Activated CD4-positive, alpha-beta T cell treated with anti-CD3 and anti-CD28 coated beads, Interleukin-2, amount 50 U/mL, for 16 hours (primary cell): ENCODE measurements around the gene OGN.
"Not testable (repeated sequence)": the region's sequence is repeated elsewhere in the genome, so short reads cannot be mapped to it uniquely, and the experiment has no call there.

ENCODE experiments used
- DNase-seq: peaks from one replicate; pipeline ENCODE4 v3.0.0-alpha.2; 2020

OGN gene, protein sequence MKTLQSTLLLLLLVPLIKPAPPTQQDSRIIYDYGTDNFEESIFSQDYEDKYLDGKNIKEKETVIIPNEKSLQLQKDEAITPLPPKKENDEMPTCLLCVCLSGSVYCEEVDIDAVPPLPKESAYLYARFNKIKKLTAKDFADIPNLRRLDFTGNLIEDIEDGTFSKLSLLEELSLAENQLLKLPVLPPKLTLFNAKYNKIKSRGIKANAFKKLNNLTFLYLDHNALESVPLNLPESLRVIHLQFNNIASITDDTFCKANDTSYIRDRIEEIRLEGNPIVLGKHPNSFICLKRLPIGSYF

DNA sequence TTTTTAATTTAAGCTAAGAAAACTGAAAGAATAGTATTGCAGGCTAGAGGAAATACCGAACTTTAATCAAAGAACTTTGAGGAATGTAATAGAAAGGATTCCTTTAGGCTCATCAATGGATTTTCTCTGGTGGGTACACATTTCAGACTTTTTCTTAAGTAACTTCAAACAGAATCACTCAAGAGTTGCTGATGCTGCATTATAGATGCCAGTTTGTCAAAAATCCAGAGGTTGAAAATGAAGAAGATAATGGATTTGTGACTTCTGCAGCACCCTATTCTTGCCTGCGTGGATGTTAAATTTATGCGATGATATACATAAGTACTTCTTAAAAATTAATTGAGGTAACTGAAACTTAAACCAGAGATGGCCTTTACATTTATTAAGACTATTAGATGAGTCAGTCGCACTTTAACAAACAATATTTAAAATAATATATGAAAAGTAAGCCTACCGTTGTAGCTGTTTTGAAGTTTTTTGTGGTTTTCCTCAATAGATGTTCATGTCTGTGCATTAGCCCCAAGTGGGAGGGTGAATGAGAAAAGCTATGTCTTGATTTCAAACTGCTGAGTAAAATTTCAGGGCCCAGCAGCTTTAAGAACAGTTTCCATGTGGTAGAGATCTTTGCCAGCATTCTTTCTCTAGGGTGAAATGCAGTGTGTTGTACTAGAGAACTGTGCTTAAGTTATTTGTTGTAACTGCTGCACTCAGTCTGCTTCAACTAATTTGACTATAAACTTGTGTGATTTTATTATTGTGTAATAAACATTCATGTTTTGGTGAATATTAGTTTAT is at the start of gene OGN:
Gene OGN (minus strand): TSS at position 537 of the 795 bp plus-strand sequence. CDS start 1,171 bp downstream, outside the sequence.
- DNase-seq: no peak

DNA sequence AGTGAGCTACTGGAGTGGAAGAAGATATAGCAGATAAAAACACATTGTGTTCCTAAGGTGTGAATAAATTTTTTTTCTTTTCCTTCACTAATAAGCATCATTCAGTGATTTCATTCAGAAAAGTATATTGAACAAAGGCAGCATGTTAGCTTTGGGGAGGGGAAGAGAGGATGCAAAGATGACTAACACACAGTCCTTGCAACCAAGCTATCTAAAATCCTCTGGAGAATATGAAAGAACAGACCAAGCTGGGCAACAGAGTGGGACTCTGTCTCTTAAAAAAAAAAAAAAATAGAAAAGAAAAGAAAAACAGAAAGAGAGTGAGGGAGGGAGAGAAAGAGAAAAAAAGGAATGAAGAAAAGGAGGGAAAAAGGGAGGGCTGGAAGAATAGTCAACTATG is 42.2 kb upstream of the OGN start:
- DNase-seq: no peak

DNA sequence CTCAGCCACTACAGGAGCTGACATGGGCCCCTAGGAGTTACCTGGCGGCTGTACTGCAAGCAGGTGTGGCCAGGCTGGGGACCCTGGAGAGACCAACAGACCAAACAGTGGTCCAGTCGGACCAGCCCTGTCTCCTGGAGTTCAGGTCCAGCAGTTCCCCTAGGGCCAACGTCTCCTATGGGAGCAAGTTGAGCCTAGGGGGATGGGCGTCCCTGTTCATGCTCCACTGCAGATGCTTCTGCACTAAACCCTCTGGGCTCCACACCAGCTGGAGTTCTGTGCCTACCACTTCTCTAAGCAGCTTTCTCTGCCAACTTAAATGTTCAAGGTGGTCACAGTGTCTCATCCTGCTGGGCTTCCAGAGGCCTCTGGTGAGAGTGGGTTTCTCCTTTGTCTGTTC is 40.5 kb upstream of the OGN start:
- no peak for DNase-seq

DNA sequence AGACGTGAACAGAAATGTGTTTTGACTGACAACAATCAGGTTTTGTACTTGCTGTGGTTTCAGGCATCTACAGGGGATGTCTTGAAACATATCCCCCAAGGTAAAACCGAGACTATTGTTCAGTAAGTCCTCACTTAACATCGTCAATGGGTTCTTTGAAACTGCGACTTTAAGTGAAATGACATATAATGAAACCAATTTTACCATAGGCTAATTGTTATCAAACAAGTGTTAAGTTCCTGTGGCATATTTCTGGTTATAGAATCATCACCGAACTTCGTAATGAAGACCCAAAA is 36.3 kb upstream of the OGN start:
- peak; percentile 64 for DNase-seq

DNA sequence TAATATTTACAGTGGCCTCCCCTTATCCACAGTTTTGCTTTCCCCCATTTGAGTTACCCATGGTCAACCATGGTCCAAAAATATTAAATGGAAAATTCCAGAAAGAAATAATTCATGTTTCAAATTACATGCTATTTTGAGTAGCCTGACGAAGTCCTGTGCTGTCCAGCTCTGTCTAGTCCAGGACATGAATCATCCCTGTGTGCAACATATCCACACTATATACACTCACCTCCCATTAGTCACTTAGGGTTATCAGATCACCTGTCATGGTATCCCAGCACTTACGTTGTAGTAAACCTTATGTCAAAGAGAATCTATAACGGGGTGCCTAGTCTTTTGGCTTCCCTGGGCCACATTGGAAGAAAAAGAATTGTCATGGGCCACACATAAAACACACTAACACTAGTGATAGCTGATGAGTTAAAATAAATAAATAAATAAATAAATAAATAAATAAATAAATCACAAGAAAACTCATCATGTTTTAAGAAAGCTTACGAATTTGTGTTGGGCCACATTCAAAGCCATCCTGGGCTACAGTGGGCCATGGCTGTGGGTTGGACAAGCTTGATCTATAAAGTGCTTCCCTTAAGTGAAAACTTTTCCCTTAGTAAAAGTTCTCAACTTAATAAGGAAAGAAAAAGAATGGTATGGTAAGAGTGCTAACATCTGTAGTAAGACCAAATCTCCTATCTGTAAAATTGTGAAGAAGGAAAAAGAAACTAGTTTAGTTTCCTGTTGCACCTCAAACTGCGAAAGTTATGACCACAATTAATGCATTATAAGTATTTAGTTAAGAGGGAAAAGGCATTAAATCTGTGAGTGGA is 35.8 kb upstream of the OGN start:
- DNase-seq: no peak

DNA sequence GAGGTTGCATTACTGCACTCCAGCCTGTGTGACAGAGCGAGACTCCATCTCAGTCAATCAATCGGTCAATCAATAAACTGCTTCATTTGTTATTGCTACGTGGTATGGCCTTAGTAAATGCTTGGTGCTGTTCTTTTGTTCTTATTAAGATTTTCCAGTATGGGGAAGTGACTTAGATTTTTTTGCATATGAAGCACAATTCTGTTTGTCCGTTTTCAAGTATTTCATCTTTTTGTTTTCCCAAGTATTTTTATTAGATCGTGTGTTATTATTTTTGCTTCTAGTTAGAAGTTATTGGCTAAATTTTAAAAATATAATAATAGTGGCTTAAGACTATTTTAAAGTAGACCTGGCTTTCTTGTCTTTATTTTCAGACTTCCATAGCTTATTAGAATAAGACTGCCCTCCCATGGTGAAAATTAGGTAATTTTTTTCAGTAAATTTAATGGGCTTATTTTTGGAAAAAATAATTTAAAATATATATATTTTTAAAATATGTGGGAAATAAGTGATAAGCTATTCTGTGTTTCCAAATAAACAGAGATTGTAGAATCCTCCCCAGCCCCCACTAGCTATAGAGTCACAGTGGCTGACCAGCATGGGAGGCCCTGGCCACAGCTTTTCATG is 34.6 kb upstream of the OGN start:
- DNase-seq: no peak

DNA sequence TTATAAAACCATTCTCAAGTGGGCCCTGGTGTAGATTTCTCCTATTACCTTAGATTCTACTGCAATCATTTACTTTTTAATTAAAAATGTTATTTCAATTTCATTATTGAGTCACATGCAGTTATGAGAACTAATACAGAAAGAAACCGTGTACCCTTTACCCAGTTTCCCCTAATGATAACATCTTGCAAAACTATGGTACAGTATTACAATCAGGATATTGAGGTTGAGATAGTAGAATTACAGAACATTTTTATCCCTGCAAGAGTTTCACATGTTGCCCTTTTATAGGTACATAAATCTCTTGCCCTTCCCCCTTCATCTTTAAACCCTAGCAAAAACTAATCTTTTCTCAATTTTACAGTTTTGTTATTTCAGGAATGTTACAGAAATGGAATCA is 30.9 kb upstream of the OGN start:
- DNase-seq: no peak

DNA sequence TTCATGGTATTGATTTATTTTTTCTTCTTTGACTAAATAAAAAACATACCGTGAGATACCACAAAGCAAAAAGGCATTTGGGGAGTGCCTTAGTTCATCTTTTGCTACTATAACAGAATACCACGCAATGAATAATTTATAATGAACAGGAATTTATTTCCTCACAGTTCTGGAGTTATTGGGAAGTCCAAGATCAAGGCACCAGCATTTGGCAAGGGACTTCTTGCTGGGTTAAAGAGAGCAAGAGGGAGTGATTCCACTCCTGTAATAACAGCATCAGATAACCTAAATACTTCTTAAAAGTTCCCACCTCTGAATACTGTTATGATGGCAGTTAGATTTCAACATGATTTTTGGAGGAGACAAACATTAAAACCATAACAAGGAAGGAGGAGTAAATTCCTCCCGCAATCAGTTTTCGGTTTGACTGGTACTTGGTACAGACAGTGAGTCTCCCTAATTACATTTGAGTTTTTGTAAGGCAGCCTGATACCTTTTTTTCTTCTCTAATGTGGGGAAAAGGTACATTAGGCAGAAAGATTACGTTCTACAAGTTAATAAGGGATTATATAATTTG is 28.7 kb upstream of the OGN start:
- DNase-seq: peak; percentile 13

DNA sequence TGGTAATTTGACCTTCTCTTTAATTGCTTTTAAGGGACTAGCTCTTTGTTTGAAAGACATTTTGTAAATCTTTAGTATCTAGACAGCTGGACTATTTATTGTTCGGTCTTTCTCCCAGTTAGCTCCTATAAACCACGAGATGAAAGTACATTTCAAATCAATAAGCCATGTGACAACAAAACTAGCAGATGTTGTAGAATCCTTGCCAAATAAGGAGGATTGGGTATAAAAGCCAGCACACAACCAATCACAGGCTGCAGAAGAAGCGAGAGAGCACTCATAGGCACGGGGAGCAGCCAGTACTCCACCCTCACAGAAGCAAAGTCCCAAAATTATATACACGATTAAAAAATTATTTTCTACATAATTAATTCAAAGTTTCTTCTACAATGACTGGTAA is 28.0 kb upstream of the OGN start:
- DNase-seq: no peak

DNA sequence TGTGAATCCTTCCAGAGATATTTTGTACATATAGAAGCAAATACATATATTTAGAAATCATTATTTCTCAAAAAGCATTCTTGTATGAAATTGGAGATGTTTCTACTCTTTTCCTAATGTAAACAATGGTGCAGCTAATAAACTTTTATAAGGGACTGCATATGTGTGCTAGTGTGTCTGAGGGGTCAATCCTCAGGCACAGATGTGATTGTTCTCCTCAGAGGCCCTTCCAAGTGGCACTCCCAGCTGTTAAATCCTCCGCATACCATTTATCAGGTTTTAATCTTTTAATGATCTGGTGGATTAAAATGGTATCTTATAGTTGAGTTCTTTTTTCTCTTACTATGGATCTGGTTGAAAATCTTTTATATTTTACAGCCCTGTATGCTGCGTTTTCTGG is 25.5 kb upstream of the OGN start:
- DNase-seq: no peak

DNA sequence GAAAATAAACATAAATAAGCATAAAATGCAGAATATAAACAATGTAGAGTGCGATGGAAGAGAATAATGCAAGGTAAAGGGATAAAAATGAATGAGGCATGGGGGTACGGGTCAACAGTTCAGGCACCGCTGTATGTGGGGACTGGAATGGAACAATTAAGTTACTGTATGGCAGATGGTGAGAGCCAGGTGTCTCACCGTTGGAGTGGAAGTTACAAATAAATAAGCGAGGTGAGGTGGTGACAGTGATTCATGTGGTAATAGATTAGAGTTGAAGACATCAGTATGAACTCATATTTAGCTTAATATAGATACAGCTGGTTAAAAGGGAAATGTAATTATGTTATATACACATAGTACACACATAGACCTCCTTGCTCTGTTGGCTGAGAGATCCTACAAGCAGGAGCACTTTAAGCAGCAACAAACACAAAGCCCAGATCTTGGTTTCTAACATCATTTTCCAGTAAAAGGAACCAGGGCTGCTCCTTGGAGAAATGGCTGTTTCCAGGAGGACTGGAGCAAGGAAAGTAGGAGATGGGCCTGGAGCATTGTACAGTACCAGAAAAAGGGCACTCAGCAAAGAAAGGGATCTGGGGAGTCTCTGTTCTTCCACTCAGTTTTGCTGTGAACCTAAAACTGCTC is 22.2 kb upstream of the OGN start:
- DNase-seq: no peak

DNA sequence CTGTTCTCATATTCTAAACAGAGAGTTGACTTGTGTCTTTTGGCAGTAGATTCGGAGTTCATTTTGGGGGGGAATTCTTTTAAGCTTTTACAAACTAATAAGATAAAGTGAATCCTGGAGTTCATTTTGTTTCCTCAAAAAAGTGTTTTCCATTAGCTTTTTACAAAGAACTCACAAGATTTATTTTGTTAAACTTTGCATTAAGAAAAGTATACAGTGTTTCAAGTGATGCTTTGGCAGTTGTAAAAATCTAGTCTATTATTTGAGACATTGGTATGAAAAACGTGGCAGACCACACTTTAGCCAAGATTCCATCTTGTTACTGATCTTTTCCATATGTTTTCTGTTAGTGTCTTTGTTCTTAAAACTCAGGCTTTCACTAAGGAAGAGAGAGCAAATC is 21.1 kb upstream of the OGN start:
- DNase-seq: no peak

DNA sequence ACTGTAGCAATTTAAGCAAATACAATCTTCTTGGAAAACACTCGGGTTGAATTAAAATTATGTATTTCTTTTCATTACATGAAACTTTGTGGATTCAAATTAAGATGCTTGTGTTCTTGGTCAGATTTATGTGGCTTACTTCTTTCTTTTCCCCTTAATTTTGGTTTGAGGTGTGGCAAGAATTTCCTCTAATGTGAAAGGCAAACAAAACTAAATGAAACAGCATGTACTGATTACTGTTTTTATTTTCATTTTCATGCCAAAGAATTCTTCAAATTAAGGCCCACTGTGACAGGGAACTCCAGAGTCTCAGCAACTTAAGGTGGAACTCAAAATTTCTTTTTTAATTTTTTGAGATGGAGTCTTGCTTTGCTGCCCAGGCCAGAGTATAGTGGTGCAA is 20.0 kb upstream of the OGN start, which contains the start of gene OMD:
Gene OMD (minus strand): TSS at position 132 of the 400 bp plus-strand sequence. CDS start 6,913 bp downstream, outside the sequence.
- DNase-seq: no peak

DNA sequence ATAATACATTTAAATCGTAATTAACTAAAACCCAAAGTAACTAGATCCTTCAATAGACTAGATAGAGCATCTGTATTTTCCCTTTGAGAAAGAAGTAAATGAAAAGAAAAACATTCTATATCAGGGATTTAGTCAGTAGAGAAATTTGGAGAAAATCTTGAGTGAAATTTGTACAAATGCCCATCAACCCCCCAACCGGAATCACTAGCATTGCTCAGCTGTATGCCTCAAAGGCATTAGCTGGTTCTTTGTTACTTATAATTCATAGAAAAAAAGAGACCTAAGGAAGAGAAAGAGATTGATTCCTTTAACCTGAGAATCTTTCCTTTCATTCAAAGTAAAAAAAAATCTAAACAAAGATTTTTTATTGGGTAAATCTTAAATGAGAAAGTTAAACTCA is 19.2 kb upstream of the OGN start:
- DNase-seq: no peak

DNA sequence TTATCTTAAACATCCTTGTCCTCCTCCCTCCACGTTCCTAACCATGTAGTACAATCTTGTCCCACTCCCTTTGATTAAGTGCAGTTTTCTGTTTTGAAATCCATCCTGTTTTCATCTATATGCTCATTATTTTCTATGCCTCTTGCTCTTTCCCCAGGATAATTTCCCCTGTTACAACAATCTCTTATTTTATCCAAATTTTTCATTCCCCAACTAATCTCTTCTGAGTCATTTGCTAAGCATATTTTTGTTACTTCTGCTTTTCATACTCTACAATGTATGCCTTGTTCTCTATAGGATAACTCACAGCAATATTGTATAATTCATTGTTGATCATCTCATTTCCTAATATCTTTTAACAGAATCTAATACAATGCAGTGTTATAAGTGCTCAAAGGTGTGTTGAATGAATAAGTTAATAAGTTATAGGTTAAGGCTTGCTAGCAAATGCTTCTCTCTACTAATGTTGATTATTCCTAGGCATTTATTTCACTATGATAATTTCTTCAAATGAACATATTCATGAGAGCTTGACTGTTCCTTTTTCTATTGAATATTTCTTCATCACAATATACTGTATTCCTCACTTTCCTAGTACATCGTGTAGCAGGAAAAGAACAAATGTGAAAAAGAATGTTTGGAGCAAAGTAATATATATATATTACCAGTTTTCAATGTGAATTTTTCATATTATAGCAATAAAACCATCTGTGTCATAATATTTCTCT is 18.4 kb upstream of the OGN start:
- DNase-seq: no peak

DNA sequence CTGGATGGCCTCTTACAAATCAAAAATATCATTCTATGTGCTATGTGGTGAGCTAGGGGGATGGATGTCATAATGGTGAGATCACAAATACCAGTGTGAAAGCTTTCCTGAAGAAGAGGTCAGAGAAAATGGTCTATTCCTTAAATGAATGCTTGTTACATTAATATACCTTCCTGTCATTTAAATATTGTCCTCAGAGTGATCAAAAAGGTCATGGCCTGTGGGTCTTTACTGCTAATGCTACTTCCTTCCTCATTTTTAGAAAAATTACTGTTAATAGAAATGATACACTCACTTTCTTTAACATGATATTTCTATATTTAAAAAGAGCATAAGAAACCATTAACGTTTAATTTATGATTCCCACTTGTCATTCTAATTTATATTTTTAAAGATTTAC is 10.2 kb upstream of the OGN start:
- no peak for DNase-seq

DNA sequence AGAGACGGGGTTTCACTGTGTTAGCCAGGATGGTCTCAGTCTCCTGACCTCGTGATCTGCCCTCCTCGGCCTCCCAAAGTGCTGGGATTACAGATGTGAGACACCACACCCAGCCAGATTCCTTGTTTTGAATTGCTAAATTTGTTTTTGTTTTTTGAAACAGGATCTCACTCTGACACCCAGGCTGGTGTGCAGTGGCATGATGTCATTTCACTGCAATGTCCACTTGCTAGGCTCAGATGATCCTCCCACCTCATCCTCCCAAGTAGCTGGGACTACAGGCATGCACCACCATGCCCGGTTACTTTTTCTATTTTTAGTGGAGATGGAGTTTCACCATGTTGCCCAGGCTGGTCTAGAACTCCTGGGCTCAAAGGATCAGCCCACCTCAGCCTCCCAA is 6.8 kb upstream of the OGN start:
- not testable (repeated sequence) for DNase-seq

DNA sequence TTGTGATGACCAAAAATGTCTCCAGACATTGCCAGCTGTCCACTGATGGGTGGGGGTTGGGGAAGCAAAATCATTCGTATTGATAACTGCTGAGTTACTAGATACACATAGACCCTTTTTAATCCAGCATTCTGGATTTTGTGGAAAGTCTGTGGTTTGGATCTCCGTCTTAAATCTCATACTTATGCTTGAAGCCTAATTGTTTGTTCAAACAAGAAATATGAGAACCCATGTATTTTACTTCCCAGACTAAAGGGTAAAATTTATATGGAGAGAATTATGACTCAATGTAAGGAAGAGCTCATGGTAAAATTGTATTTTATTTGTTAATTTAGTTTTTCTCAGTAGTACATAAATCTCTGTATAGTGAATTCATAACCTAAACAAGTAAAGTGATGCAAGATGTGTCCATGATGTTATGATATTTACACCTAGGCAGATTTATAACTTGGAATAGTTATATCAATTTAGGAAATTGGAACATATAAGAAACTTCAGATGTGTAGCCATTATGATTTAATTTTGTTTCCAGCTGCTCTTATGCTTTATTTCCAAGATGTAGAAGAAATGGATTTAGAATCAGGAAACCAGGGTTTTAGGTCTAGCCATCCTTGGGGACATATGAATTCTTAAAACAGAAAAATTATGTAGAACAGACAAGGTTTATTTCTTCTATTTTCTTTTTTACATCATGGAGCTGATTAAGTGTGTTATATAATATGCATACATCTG is 4.5 kb upstream of the OGN start:
- DNase-seq: no peak

DNA sequence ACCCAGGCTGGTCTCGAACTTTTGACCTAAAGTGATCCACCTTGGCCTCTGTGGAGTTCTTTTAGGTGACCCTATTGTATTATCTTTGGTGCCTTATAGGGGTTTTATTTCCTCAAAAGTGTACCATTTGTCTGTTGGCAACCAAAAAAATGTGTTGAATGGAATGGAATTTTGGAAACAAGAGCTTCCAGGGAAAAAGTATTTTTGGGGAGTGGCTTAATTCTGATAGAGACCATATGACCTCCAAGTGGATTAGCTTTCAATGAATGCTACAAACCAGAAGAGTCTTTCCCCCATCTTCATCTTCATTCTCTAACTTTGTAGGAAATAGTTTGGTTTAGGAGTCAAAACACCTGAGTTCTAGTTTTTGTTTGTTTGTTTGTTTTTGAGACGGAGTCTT is 3.4 kb upstream of the OGN start:
- DNase-seq: no peak

DNA sequence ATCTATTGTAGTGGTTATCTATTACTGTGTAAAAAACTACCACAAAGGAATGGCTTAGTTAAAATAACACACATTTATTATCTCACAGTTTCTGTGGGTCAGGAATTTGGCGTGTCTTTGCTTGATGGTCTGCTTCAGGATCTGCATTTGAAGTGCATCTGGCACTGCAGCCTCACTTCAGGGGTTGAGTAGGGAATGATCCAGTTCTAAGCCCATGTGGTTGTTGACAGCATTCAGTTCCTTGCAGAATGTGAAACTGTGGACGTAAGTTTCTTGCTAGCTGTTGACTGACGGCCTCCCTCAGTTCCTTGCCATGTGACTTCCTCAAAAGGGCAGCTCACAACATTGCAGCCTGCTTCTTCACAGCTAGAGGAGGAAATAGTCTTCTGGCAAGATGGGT is 2.1 kb upstream of the OGN start:
- DNase-seq: peak; percentile 37

DNA sequence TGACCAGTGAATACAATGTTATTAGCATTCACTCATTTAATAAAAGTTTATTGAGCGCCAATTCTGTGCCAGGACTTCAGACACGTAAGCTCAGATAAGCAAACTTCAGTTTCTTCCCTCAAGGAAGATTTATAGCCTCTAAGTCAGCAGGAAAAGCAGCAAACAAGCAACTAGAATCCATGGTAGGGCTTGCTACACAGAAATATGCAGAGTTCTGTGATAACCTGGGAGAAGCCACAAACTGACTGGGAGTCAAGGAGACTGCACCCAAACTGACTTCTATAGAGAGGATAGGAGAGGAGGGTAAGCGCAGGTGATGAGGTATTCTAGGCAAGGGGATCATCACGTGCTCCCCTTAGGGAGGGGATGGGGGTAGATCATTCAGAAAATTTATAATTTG is 1.4 kb upstream of the OGN start:
- DNase-seq: no peak
